Activated T-helper 1 cell treated with anti-CD3 and anti-CD28 coated beads, Interleukin-12 subunit alpha, Interleukin-12 subunit beta, Interleukin-2, Interleukin-4 antibody, amounts not matched to agents 30 ng/mL and 10 ng/mL and 1 ng/mL, durations not matched to agents 14 hours and 24 hours and 36 hours (primary cell): ENCODE data around the gene NPM1. TPM values are rescaled to one million over a fixed set of nuclear protein-coding genes. Genes with fewer than 3 reads are reported as not detected.
A peak's percentile ranks its signal among the peaks of the same experiment; 100 is the strongest.

Source experiments
- DNase-seq: peaks from one replicate; pipeline ENCODE4 v3.0.0; 2021; ENCODE audit warnings: low spot score
- H3K27ac Mint-ChIP-seq: one replicate; pipeline ENCODE4 v1.8.0; 2021; ENCODE audit warnings: mild to moderate bottlenecking, mixed read lengths
- H3K27me3 Mint-ChIP-seq: one replicate; pipeline ENCODE4 v1.8.0; 2022; ENCODE audit warnings: mild to moderate bottlenecking, moderate library complexity, mixed read lengths; ENCODE audit not compliant: insufficient read depth
- H3K36me3 Mint-ChIP-seq: one replicate; pipeline ENCODE4 v1.8.0; 2021; ENCODE audit warnings: low read depth, mixed read lengths
- H3K4me1 Mint-ChIP-seq: one replicate; pipeline ENCODE4 v1.8.0; 2021; ENCODE audit warnings: low read depth, mixed read lengths
- H3K4me3 Mint-ChIP-seq: one replicate; pipeline ENCODE4 v1.8.0; 2021; ENCODE audit warnings: mild to moderate bottlenecking, moderate library complexity, mixed read lengths
- H3K9me3 Mint-ChIP-seq: one replicate; pipeline ENCODE4 v1.8.0; 2021; ENCODE audit warnings: mixed read lengths
- intact Hi-C: fragments of 100-400 bp; cut with micrococcal nuclease; formaldehyde crosslinking; loops from one replicate; pipeline ENCODE4 v1.15.1; 2024
- total RNA-seq: library from RNA; stranded (reverse); gene quantifications from 2 replicates; pipeline ENCODE4 v1.2.3, GENCODE V29; 2022

The NPM1 gene
- total RNA-seq, 1 donor from 2014 or later, result 2,809 TPM

DNA sequence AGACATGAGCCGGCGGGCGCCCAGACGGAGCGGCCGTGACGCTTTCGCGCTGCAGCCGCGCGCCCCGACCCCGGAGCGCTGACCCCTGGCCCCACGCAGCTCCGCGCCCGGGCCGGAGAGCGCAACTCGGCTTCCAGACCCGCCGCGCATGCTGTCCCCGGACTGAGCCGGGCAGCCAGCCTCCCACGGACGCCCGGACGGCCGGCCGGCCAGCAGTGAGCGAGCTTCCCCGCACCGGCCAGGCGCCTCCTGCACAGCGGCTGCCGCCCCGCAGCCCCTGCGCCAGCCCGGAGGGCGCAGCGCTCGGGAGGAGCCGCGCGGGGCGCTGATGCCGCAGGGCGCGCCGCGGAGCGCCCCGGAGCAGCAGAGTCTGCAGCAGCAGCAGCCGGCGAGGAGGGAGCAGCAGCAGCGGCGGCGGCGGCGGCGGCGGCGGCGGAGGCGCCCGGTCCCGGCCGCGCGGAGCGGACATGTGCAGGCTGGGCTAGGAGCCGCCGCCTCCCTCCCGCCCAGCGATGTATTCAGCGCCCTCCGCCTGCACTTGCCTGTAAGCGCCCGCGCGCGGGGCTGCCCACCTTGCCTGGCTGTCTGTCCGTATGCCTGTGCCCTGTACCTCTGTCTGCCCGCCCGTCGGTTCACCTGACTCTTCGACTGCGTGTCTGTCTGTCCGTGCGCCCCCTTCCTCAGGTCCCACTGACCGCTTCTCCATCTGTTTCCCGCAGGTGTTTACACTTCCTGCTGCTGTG is 32.2 kb downstream of the NPM1 start:
- Mint-ChIP-seq H3K36me3 (no peaks in the 10 kb centered on the region), H3K4me3 (peak overlapping the region; percentile 76), H3K9me3 (no peaks in the 10 kb centered on the region), H3K27ac (no peak overlapping the region), H3K4me1 (peaks cover 5% of the 10 kb centered on the region), H3K27me3 (peaks cover 24% of the 10 kb centered on the region)
- intact Hi-C loops, result loop anchor here (2.0 to 10.0 kb wide), 3 partner anchors 187 to 645 kb away; partner anchors contain the start of gene FBXW11
- DNase-seq, result peak; percentile 10

- no peak for DNase-seq
- H3K36me3 Mint-ChIP-seq, result no peaks in the 10 kb centered on the region
- intact Hi-C loops, result no loop called here
- peaks cover 5% of the 10 kb centered on the region for H3K4me1 Mint-ChIP-seq
- no peaks in the 10 kb centered on the region for H3K9me3 Mint-ChIP-seq
- H3K27ac Mint-ChIP-seq, result no peak overlapping the region
- peaks cover 24% of the 10 kb centered on the region for H3K27me3 Mint-ChIP-seq
- H3K4me3 Mint-ChIP-seq, result peak overlapping the region; percentile 76
These were observed 33.0 kb downstream of the NPM1 start for GRCh38 chr5:171420431-171421241.

GRCh38 chr5:171421331-171422262 is 33.9 kb downstream of the NPM1 start:
- intact Hi-C loops, result no loop called here
- H3K27ac Mint-ChIP-seq, result no peak overlapping the region
- no peaks in the 10 kb centered on the region for H3K36me3 Mint-ChIP-seq
- peaks cover 5% of the 10 kb centered on the region for H3K4me1 Mint-ChIP-seq
- peaks cover 24% of the 10 kb centered on the region for H3K27me3 Mint-ChIP-seq
- H3K9me3 Mint-ChIP-seq, result no peaks in the 10 kb centered on the region
- no peak overlapping the region for H3K4me3 Mint-ChIP-seq
- no peak for DNase-seq

DNA sequence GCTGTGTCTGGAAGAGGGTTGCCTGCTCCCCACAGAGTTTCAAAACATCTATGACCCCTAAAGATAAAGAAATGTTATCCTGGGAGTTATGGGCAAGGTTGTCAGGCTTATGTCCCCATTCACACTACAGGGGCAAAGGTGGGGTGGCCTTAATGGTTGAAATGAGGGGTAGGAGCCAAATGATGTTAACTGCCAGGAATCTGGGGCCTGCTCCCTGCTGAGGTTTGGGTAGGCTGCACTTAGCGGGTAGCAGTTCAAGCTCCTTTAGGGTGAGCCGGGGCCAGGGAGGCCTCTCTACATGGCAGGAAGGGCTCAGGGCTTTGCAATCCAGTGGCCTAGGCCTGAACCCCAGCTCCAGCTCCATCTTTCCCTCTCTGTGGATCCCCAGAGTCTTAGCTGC is 34.8 kb downstream of the NPM1 start:
- H3K9me3 Mint-ChIP-seq, result no peaks in the 10 kb centered on the region
- no peak overlapping the region for H3K4me3 Mint-ChIP-seq
- no peak overlapping the region for H3K27ac Mint-ChIP-seq
- H3K4me1 Mint-ChIP-seq, result peaks cover 5% of the 10 kb centered on the region
- no peak for DNase-seq
- intact Hi-C loops, result no loop called here
- no peaks in the 10 kb centered on the region for H3K36me3 Mint-ChIP-seq
- peaks cover 24% of the 10 kb centered on the region for H3K27me3 Mint-ChIP-seq

- no peak for DNase-seq
- Mint-ChIP-seq H3K4me1 (peaks cover 5% of the 10 kb centered on the region), H3K9me3 (no peaks in the 10 kb centered on the region), H3K36me3 (no peaks in the 10 kb centered on the region), H3K27me3 (peaks cover 24% of the 10 kb centered on the region), H3K27ac (no peak overlapping the region), H3K4me3 (no peak overlapping the region)
- intact Hi-C loops, result no loop called here
These were observed 35.4 kb downstream of the NPM1 start for GRCh38 chr5:171422902-171423663.

- Mint-ChIP-seq H3K4me1 (no peaks in the 10 kb centered on the region), H3K27me3 (peaks cover 20% of the 10 kb centered on the region), H3K9me3 (no peaks in the 10 kb centered on the region), H3K4me3 (no peak overlapping the region), H3K27ac (no peak overlapping the region), H3K36me3 (no peaks in the 10 kb centered on the region)
- no peak for DNase-seq
- intact Hi-C loops, result no loop called here
These were observed 37.1 kb downstream of the NPM1 start for GRCh38 chr5:171424726-171425125.

GRCh38 chr5:171425596-171426244 is 38.1 kb downstream of the NPM1 start:
- Mint-ChIP-seq H3K4me3 (no peak overlapping the region), H3K4me1 (no peaks in the 10 kb centered on the region), H3K36me3 (no peaks in the 10 kb centered on the region), H3K27me3 (peaks cover 15% of the 10 kb centered on the region), H3K9me3 (no peaks in the 10 kb centered on the region), H3K27ac (no peak overlapping the region)
- no peak for DNase-seq
- intact Hi-C loops, result no loop called here

DNA sequence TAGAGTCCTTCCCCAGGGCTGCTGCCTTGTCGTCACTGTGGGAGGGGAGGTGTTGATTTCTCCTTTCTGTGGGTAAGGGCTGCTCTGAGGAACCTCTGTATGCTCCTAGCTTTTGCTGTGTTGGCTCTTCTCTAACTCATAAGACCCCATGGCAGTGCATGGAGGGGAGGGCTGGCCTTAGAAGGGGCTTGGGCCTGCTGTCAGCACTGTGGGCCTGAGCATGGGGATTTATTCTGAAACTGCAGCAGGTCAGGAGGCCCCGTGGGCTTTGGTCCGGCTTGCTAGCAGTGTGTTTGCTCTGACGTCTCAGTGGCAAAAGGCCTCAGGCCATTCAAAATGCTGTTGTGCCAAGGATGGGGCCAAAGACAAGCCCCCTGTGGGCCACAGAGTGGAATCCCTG is 38.6 kb downstream of the NPM1 start:
- H3K4me3 Mint-ChIP-seq, result no peak overlapping the region
- intact Hi-C loops, result no loop called here

DNA sequence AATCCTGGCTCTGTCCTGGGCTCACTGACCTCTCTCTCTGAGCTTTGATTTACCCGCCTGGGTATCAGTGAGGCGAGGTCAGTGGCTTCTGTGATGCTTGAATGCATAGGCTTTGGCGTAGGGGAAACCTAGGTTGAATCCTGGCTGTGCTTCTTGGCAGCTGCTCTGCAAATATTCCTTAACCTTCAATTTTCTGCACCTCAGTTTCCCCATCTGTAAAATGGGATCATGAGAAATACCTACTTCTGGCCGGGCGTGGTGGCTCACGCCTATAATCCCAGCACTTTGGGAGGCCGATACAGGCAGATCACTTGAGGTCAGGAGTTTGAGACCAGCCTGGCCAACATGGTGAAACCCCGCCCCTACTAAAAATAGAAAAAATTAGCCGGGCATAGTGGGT is 39.0 kb downstream of the NPM1 start:
- Mint-ChIP-seq H3K4me3 (no peak overlapping the region), H3K4me1 (no peaks in the 10 kb centered on the region), H3K27ac (no peak overlapping the region), H3K36me3 (no peaks in the 10 kb centered on the region), H3K27me3 (peaks cover 6% of the 10 kb centered on the region), H3K9me3 (no peaks in the 10 kb centered on the region)
- intact Hi-C loops, result no loop called here
- no peak for DNase-seq

More for the DNA sequence above, 38.6 kb downstream of the NPM1 start:
- Mint-ChIP-seq H3K9me3 (no peaks in the 10 kb centered on the region), H3K36me3 (no peaks in the 10 kb centered on the region), H3K4me1 (no peaks in the 10 kb centered on the region), H3K27me3 (peaks cover 10% of the 10 kb centered on the region), H3K27ac (no peak overlapping the region)
- no peak for DNase-seq

GRCh38 chr5:171427318-171428167 is 39.9 kb downstream of the NPM1 start:
- H3K9me3 Mint-ChIP-seq, result no peaks in the 10 kb centered on the region
- intact Hi-C loops, result no loop called here
- no peak overlapping the region for H3K27ac Mint-ChIP-seq
- no peaks in the 10 kb centered on the region for H3K36me3 Mint-ChIP-seq
- H3K4me1 Mint-ChIP-seq, result no peaks in the 10 kb centered on the region
- DNase-seq, result no peak
- peaks cover 2% of the 10 kb centered on the region for H3K27me3 Mint-ChIP-seq
- H3K4me3 Mint-ChIP-seq, result no peak overlapping the region

GRCh38 chr5:171428168-171428696 is 40.6 kb downstream of the NPM1 start:
- Mint-ChIP-seq H3K4me3 (no peak overlapping the region), H3K9me3 (no peaks in the 10 kb centered on the region), H3K27ac (no peak overlapping the region), H3K36me3 (no peaks in the 10 kb centered on the region), H3K4me1 (no peaks in the 10 kb centered on the region), H3K27me3 (peaks cover 2% of the 10 kb centered on the region)
- intact Hi-C loops, result no loop called here
- no peak for DNase-seq
